Fibroblast of skin of left quadriceps (primary cell): ENCODE measurements around the gene SMARCAD1.
A peak's percentile ranks its signal among the peaks of the same experiment; 100 is the strongest.

Experiments used
- DNase-seq, 2 experiments: peaks; one replicate each; pipeline ENCODE4 v3.0.0-alpha.2; 2013; ENCODE audit warnings: low read depth in 2 of 2

The SMARCAD1 gene

GRCh38 chr4:94207469-94208224 is at the start of gene SMARCAD1:
SMARCAD1 (plus strand) TSS chr4:94207865; CDS start chr4:94208395, 530 bp downstream.
- DNase-seq = peak; percentile 91 to 92

- DNase-seq = no peak
Observed at GRCh38 chr4:94158883-94159282, 48.8 kb upstream of the SMARCAD1 start.

- no peak for DNase-seq
Observed at GRCh38 chr4:94159790-94160189, 47.9 kb upstream of the SMARCAD1 start.

- no peak for DNase-seq
Observed at GRCh38 chr4:94160774-94161173, 46.9 kb upstream of the SMARCAD1 start.

GRCh38 chr4:94165256-94165655 is 42.4 kb upstream of the SMARCAD1 start:
- no peak for DNase-seq

- no peak for DNase-seq
Observed at GRCh38 chr4:94168321-94168720, 39.3 kb upstream of the SMARCAD1 start.

GRCh38 chr4:94169803-94170372 is 37.8 kb upstream of the SMARCAD1 start:
- DNase-seq = no peak

- no peak for DNase-seq
Observed at GRCh38 chr4:94171616-94172015, 36.0 kb upstream of the SMARCAD1 start.

GRCh38 chr4:94175553-94176261 is 32.0 kb upstream of the SMARCAD1 start:
- no peak for DNase-seq

GRCh38 chr4:94177822-94178221 is 29.8 kb upstream of the SMARCAD1 start:
- no peak for DNase-seq

GRCh38 chr4:94181815-94182214 is 25.9 kb upstream of the SMARCAD1 start:
- no peak for DNase-seq

- DNase-seq = no peak
Observed at GRCh38 chr4:94202769-94203168, 4.9 kb upstream of the SMARCAD1 start.

GRCh38 chr4:94208266-94208665 is 601 bp downstream of the SMARCAD1 start:
- no peak for DNase-seq

- no peak for DNase-seq
Observed at GRCh38 chr4:94208918-94209317, 1.3 kb downstream of the SMARCAD1 start.

GRCh38 chr4:94211861-94212260 is 4.2 kb downstream of the SMARCAD1 start:
- no peak for DNase-seq

GRCh38 chr4:94214703-94215319 is 7.1 kb downstream of the SMARCAD1 start:
- no peak for DNase-seq

GRCh38 chr4:94216394-94216793 is 8.7 kb downstream of the SMARCAD1 start:
- no peak for DNase-seq

GRCh38 chr4:94219402-94219801 is 11.7 kb downstream of the SMARCAD1 start:
- DNase-seq = no peak

- DNase-seq = no peak
Observed at GRCh38 chr4:94221916-94222315, 14.3 kb downstream of the SMARCAD1 start.

GRCh38 chr4:94225449-94225848 is 17.8 kb downstream of the SMARCAD1 start:
- DNase-seq = no peak

- DNase-seq = no peak
Observed at GRCh38 chr4:94226763-94227162, 19.1 kb downstream of the SMARCAD1 start.

GRCh38 chr4:94228493-94229216 is 21.0 kb downstream of the SMARCAD1 start:
- no peak for DNase-seq
